ENCODE data around the gene NPRL2. TPM values are rescaled to one million over a fixed set of nuclear protein-coding genes. Genes with fewer than 3 reads are reported as not detected.

NPRL2 gene
- total and polyA plus RNA-seq, 9 of the 15 experiments (the other 6 are each of a cell fraction or from before 2014, with no cell fraction given): 17.4 to 40.4 (median 24.4) TPM

DNA sequence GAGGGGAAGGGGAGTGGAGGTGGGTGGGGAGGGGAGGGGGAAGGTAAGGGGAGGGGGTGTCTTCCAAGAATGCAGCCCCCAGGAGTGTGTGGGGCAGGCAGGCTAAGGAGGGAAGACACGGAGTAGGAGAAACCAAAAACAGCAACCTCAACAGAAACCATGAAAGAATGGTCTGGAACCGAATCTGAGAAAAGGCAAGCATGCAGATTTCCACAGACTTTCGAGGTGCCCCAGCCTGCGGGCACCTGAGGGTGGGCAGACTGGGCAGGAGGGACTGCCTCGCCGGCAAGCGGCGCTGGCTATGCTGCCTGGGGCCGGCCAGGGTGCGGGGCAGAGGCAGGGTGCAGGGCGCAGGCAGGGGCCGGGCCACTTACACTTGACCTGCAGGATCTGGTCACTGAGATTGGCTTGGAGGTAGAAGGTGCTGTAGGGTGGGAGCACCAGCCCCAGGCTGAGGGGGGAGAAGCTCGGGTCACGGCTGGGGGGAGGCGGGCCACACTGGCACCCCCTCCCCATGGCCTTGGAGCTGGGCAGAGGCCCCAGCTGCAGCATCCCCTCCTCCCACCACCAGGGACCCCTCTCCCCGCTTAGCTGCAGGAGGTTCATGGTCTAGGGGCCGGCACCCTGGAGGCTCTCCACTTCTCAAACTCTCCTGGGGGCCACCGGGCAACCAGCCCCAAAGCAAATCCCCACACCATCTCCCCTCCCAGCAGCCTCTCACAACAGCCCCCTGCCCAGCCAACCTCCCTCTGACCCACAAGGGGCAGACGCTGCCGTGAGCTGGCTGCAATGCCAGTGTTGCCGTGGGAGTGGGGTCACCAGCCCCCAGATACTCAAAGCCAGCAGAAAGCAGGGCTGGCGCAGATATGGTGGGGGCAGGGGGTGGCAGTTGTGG lies 24.0 kb upstream of the NPRL2 start:
- Histone ChIP-seq H2AFZ (ENCODE audit: low read depth, low read length) (no peak overlapping the region), H3K9me3 (replicated peaks; ENCODE audit: control insufficient read depth, insufficient read depth, low read depth, low read length) (no peaks in the 10 kb centered on the region), H3K4me2 (ENCODE audit: insufficient read depth, low read length) (no peak overlapping the region), H3K36me3 (ENCODE audit: control insufficient read depth, insufficient read depth, low read length) (no peaks in the 10 kb centered on the region), H3K9me1 (ENCODE audit: control insufficient read depth, insufficient read depth, low read length) (no peaks in the 10 kb centered on the region), H3K4me1 (replicated peaks in 1 of 2; ENCODE audit: control insufficient read depth in 2 of 2, insufficient read depth in 2 of 2, low read length in 2 of 2) (peaks cover 13 to 46% of the 10 kb centered on the region in 2 experiments; a peak in 4 of 5 replicates), H3K27me3 (ENCODE audit: control insufficient read depth in 2 of 2, insufficient read depth in 2 of 2, low read length in 2 of 2) (peaks cover 0 to 2% of the 10 kb centered on the region in 2 experiments; a peak in 1 of 5 replicates), H4K20me1 (replicated peaks; ENCODE audit: control insufficient read depth, insufficient read depth, low read length) (no peaks in the 10 kb centered on the region), H3K27ac (ENCODE audit: extremely low read depth, low read depth, low read length) (no peak overlapping the region), H3K9ac (ENCODE audit: insufficient read depth in 1 of 2, low read depth in 2 of 2, low read length in 2 of 2) (peak overlapping the region in 1 of 2 experiments; percentile 17; a peak in 1 of 4 replicates), H3K79me2 (ENCODE audit: control insufficient read depth, insufficient read depth, low read length) (no peaks in the 10 kb centered on the region), H3K4me3 (no peak overlapping the region)
- ATAC-seq: no peak
- FAIRE-seq: no peak
- TF ChIP-seq CHD4 (IDR thresholded peaks at IDR 0.05; ENCODE audit: insufficient read depth, insufficient replicate concordance, low read depth, low read length, poor library complexity, severe bottlenecking): no peak
- TF ChIP-seq RBFOX2 (IDR thresholded peaks at IDR 0.05; ENCODE audit: low read depth, low read length): no peak
- no peak for TF ChIP-seq MTA2 (IDR thresholded peaks at IDR 0.05; ENCODE audit: low read depth)
- TF ChIP-seq ZNF561 (CRISPR knock-in tag; conservative IDR thresholded peaks at IDR 0.05): no peak
- intact Hi-C loops (cut with micrococcal nuclease) (loop anchor here (5.0 kb wide), 1 partner anchor 168 kb away; no protein-coding TSS in a partner anchor), in situ Hi-C loops (cut with MboI) (no loop called here)
- no peak for DNase-seq (ENCODE audit: extremely low read depth in 1 of 4, low spot score in 3 of 4)
- WGBS (ENCODE audit: insufficient coverage, low coverage, missing lambda C conversion rate): 4% methylated on average over 14 of the region's 22 CpGs
- POLR2A ChIA-PET: no interaction called here
- no TSS peak for BruUV-seq (replicated peaks)
- CTCF ChIA-PET (ENCODE audit: low intra/inter-chr PET ratio): interaction anchor here (1.9 kb wide), 1 partner anchor 14 kb away, joined by 4 read pairs; no protein-coding TSS in a partner anchor

Measured in K562 (cell line).